Astrocyte (in vitro differentiated cells and primary cell): Measurements from ENCODE around the gene CERS6. TPM values are rescaled to one million over a fixed set of nuclear protein-coding genes. Genes with fewer than 3 reads are reported as not detected.
A peak's percentile ranks its signal among the peaks of the same experiment; 100 is the strongest.

Experiments
- DNase-seq: peaks from one replicate; pipeline ENCODE4 v3.0.0-alpha.2; 2010; ENCODE audit warnings: low read depth
- FAIRE-seq: peaks from 2 replicates; lab custom pipeline; 2011; peaks lifted over from hg19 to GRCh38; lab: Jason Lieb, UNC
- H2AFZ ChIP-seq: 2 replicates; pipeline ENCODE4 v1.6.0; 2012; ENCODE audit warnings: low read depth, low read length, inconsistent platforms
- H3K27ac ChIP-seq: 2 replicates; pipeline ENCODE4 v1.5.1; 2011; ENCODE audit warnings: low read depth, low read length, inconsistent platforms
- H3K27me3 ChIP-seq: 2 replicates; pipeline ENCODE4 v1.6.0; 2011; ENCODE audit warnings: low read length, inconsistent platforms; ENCODE audit not compliant: insufficient read depth
- H3K36me3 ChIP-seq: 2 replicates; pipeline ENCODE4 v1.5.1; 2011; ENCODE audit warnings: low read length, inconsistent platforms; ENCODE audit not compliant: insufficient read depth
- H3K4me1 ChIP-seq: 2 replicates; pipeline ENCODE4 v1.5.1; 2011; ENCODE audit warnings: low read length, inconsistent platforms; ENCODE audit not compliant: insufficient read depth
- H3K4me2 ChIP-seq: 2 replicates; pipeline ENCODE4 v1.6.0; 2012; ENCODE audit warnings: low read length, inconsistent platforms
- H3K4me3 ChIP-seq: 2 replicates; pipeline ENCODE4 v1.5.1; 2011; ENCODE audit warnings: low read depth, mild to moderate bottlenecking, low read length, inconsistent platforms; ENCODE audit not compliant: insufficient read depth
- H3K79me2 ChIP-seq: 2 replicates; pipeline ENCODE4 v1.6.0; 2012; ENCODE audit warnings: mild to moderate bottlenecking, low read length, inconsistent platforms; ENCODE audit not compliant: insufficient read depth
- H3K9ac ChIP-seq: 2 replicates; pipeline ENCODE4 v1.6.0; 2012; ENCODE audit warnings: mild to moderate bottlenecking, low read length, inconsistent platforms
- H3K9me3 ChIP-seq: 2 replicates; pipeline ENCODE4 v1.5.1; 2012; ENCODE audit warnings: low read depth, mild to moderate bottlenecking, low read length, inconsistent platforms; ENCODE audit not compliant: insufficient read depth
- H4K20me1 ChIP-seq: 2 replicates; pipeline ENCODE4 v1.6.0; 2012; ENCODE audit warnings: low read length, inconsistent platforms; ENCODE audit not compliant: insufficient read depth
- H3K27ac Mint-ChIP-seq: one replicate; pipeline ENCODE4 v1.8.0; 2021; ENCODE audit warnings: mild to moderate bottlenecking, mixed read lengths; ENCODE audit not compliant: unreplicated experiment
- H3K27me3 Mint-ChIP-seq: one replicate; pipeline ENCODE4 v1.8.0; 2021; ENCODE audit warnings: low read depth, mixed read lengths; ENCODE audit not compliant: unreplicated experiment
- H3K36me3 Mint-ChIP-seq: one replicate; pipeline ENCODE4 v1.8.0; 2021; ENCODE audit warnings: low read depth, mixed read lengths; ENCODE audit not compliant: unreplicated experiment
- H3K4me1 Mint-ChIP-seq: one replicate; pipeline ENCODE4 v1.8.0; 2021; ENCODE audit warnings: low read depth, mixed read lengths; ENCODE audit not compliant: unreplicated experiment
- H3K4me3 Mint-ChIP-seq: one replicate; pipeline ENCODE4 v1.8.0; 2021; ENCODE audit warnings: mild to moderate bottlenecking, moderate library complexity, mixed read lengths; ENCODE audit not compliant: unreplicated experiment
- H3K9me3 Mint-ChIP-seq: one replicate; pipeline ENCODE4 v1.8.0; 2021; ENCODE audit warnings: mild to moderate bottlenecking, mixed read lengths; ENCODE audit not compliant: unreplicated experiment
- EZH2 ChIP-seq: IDR thresholded peaks from 2 replicates; pipeline ENCODE4 v1.6.1; 2012; ENCODE audit warnings: mild to moderate bottlenecking, low read length, inconsistent platforms; ENCODE audit not compliant: insufficient read depth
- total RNA-seq: library from RNA; stranded (reverse); gene quantifications from 2 replicates; pipeline ENCODE4 v1.2.1, GENCODE V29; 2021
- TF ChIP-seq, protein P1 (sequence below): IDR thresholded peaks from 2 replicates; pipeline ENCODE4 v1.5.1; 2011; ENCODE audit warnings: low read depth, mild to moderate bottlenecking, inconsistent platforms, low read length, moderate library complexity; ENCODE audit not compliant: insufficient read depth

Gene CERS6
- total RNA-seq, 1 donor from 2014 or later: 23.4 TPM

DNA sequence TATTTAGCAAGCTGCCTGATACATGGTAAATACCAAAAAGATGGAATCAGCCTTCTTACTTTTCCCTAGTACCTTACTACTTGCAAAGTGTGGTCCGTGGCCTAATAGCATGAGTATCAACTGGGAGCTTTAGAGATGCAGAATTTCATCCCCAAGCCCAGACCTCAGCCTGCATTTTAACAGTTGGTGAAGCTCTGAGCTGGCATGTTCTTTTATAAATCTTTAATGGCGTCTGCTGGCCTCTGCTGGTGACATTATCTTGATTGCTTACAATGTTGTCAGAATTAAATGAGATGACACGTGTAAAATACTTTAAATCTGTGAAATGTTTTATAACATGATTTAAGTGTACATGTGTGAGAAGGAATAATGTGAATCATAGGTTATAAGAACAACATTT lies 231.2 kb downstream of the CERS6 start:
- Mint-ChIP-seq H3K4me3 (no peak overlapping the region), H3K4me1 (peaks cover 10% of the 10 kb centered on the region), H3K36me3 (no peaks in the 10 kb centered on the region), H3K9me3 (no peaks in the 10 kb centered on the region), H3K27ac (no peak overlapping the region), H3K27me3 (no peaks in the 10 kb centered on the region)
- Histone ChIP-seq H4K20me1 (no peaks in the 10 kb centered on the region), H3K27me3 (no peaks in the 10 kb centered on the region), H3K9ac (no peak overlapping the region), H3K79me2 (no peaks in the 10 kb centered on the region), H3K36me3 (no peaks in the 10 kb centered on the region), H3K27ac (no peak overlapping the region), H3K4me3 (no peak overlapping the region), H2AFZ (no peak overlapping the region), H3K4me2 (no peak overlapping the region), H3K4me1 (peaks cover 12% of the 10 kb centered on the region), H3K9me3 (no peaks in the 10 kb centered on the region)
- DNase-seq (peak; percentile 32), FAIRE-seq (no peak)
- TF ChIP-seq EZH2: no peak
- TF ChIP-seq, protein P1, sequence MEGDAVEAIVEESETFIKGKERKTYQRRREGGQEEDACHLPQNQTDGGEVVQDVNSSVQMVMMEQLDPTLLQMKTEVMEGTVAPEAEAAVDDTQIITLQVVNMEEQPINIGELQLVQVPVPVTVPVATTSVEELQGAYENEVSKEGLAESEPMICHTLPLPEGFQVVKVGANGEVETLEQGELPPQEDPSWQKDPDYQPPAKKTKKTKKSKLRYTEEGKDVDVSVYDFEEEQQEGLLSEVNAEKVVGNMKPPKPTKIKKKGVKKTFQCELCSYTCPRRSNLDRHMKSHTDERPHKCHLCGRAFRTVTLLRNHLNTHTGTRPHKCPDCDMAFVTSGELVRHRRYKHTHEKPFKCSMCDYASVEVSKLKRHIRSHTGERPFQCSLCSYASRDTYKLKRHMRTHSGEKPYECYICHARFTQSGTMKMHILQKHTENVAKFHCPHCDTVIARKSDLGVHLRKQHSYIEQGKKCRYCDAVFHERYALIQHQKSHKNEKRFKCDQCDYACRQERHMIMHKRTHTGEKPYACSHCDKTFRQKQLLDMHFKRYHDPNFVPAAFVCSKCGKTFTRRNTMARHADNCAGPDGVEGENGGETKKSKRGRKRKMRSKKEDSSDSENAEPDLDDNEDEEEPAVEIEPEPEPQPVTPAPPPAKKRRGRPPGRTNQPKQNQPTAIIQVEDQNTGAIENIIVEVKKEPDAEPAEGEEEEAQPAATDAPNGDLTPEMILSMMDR: peak; percentile 9

DNA sequence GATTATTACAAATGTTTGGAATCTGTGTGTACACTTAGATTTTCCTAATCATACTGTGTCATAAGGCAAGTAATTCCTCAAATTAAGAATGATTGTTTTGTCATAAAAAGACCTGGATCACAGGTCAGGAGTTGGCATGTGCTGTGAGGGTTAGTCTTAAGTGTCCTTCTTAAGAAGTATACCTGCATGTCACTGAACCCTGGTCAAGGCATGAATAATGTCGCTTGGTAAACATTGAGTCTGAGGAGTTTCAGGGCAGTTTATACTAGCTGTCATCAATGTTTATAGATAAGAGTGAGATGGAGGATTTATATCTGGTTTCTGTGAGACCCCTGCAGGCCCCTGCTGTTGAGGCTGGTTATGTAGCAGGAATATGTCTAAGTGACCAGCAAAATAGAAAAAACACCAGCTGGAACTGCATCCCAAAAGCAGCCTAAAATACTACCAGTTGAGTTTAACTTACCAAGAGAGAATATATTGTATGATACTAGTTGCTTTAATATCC lies 234.4 kb downstream of the CERS6 start:
- Mint-ChIP-seq H3K36me3 (no peaks in the 10 kb centered on the region), H3K27ac (no peak overlapping the region), H3K27me3 (no peaks in the 10 kb centered on the region), H3K4me1 (peaks cover 10% of the 10 kb centered on the region), H3K4me3 (no peak overlapping the region), H3K9me3 (no peaks in the 10 kb centered on the region)
- H3K79me2 ChIP-seq: no peaks in the 10 kb centered on the region
- no peak overlapping the region for H3K9ac ChIP-seq
- H3K27ac ChIP-seq: no peak overlapping the region
- no peaks in the 10 kb centered on the region for H3K27me3 ChIP-seq
- H4K20me1 ChIP-seq: no peaks in the 10 kb centered on the region
- no peak overlapping the region for H3K4me3 ChIP-seq
- H3K4me2 ChIP-seq: no peak overlapping the region
- H3K9me3 ChIP-seq: no peaks in the 10 kb centered on the region
- no peak for TF ChIP-seq EZH2
- TF ChIP-seq, protein P1: no peak
- H3K4me1 ChIP-seq: peaks cover 12% of the 10 kb centered on the region
- no peak overlapping the region for H2AFZ ChIP-seq
- DNase-seq (no peak), FAIRE-seq (no peak)
- H3K36me3 ChIP-seq: no peaks in the 10 kb centered on the region

DNA sequence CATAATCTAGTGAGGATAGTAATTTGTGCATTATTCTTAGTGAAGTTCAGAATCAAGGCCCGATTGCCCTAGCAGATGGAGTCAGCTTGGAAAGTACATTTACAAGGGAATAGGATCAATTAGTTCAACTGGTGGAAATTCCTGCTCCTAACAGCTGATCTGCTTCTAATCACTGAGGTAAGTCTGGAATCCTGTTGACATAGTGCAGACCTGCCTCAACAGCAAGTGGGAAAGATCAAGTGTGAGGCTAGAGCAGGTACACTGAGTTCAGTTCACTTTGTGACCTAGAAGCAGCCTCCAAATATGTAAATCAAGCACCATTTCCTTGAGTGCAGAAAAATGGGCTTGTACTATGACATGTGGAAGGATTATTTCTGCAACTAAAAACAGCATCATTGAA lies 235.1 kb downstream of the CERS6 start:
- Histone ChIP-seq H3K27ac (no peak overlapping the region), H3K36me3 (no peaks in the 10 kb centered on the region), H3K4me1 (peaks cover 8% of the 10 kb centered on the region), H3K79me2 (no peaks in the 10 kb centered on the region), H3K4me3 (no peak overlapping the region), H3K9ac (no peak overlapping the region), H2AFZ (no peak overlapping the region), H3K4me2 (no peak overlapping the region), H3K9me3 (no peaks in the 10 kb centered on the region), H4K20me1 (no peaks in the 10 kb centered on the region), H3K27me3 (no peaks in the 10 kb centered on the region)
- FAIRE-seq (no peak), DNase-seq (no peak)
- TF ChIP-seq, protein P1: no peak
- Mint-ChIP-seq H3K27ac (no peak overlapping the region), H3K4me1 (peaks cover 8% of the 10 kb centered on the region), H3K9me3 (no peaks in the 10 kb centered on the region), H3K36me3 (no peaks in the 10 kb centered on the region), H3K27me3 (no peaks in the 10 kb centered on the region), H3K4me3 (no peak overlapping the region)
